Measurements from ENCODE around the gene CTNNA2.

The CTNNA2 gene

DNA sequence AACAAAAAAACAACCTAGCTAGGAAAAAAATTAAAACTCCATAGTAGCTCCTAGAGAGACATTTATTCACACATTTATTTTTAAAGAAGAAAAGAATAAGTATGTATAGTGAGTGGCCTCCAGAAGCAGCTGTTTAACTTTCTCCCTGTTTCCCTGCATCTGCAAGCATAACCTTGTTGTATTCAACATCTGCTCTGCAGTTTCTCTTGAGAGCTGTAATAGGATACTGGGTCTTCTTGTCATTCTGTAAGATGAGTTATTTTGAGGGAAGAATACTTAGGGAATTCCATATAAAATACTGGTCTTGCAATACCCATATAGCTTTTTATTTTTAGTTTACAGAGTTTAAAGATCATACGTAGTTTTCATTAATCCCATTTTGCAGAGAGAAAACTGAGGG is 545.1 kb downstream of the CTNNA2 start:
- TF ChIP-seq TEAD4 (IDR thresholded peaks at IDR 0.05): no peak
- TF ChIP-seq, protein P1, sequence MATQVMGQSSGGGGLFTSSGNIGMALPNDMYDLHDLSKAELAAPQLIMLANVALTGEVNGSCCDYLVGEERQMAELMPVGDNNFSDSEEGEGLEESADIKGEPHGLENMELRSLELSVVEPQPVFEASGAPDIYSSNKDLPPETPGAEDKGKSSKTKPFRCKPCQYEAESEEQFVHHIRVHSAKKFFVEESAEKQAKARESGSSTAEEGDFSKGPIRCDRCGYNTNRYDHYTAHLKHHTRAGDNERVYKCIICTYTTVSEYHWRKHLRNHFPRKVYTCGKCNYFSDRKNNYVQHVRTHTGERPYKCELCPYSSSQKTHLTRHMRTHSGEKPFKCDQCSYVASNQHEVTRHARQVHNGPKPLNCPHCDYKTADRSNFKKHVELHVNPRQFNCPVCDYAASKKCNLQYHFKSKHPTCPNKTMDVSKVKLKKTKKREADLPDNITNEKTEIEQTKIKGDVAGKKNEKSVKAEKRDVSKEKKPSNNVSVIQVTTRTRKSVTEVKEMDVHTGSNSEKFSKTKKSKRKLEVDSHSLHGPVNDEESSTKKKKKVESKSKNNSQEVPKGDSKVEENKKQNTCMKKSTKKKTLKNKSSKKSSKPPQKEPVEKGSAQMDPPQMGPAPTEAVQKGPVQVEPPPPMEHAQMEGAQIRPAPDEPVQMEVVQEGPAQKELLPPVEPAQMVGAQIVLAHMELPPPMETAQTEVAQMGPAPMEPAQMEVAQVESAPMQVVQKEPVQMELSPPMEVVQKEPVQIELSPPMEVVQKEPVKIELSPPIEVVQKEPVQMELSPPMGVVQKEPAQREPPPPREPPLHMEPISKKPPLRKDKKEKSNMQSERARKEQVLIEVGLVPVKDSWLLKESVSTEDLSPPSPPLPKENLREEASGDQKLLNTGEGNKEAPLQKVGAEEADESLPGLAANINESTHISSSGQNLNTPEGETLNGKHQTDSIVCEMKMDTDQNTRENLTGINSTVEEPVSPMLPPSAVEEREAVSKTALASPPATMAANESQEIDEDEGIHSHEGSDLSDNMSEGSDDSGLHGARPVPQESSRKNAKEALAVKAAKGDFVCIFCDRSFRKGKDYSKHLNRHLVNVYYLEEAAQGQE (IDR thresholded peaks at IDR 0.05; ENCODE audit: low read depth): no peak
- no peak for TF ChIP-seq FOXM1 (IDR thresholded peaks at IDR 0.05; ENCODE audit: borderline replicate concordance, low read depth)

GRCh38 chr2:80058562-80058961 is 545.7 kb downstream of the CTNNA2 start:
- TF ChIP-seq TCF12 (IDR thresholded peaks at IDR 0.05; ENCODE audit: low read depth): no peak
- no peak for TF ChIP-seq CREB1 (IDR thresholded peaks at IDR 0.05; ENCODE audit: low read depth)
- TF ChIP-seq, protein P1 (IDR thresholded peaks at IDR 0.05; ENCODE audit: low read depth): no peak
- TF ChIP-seq YY1 (IDR thresholded peaks at IDR 0.05; ENCODE audit: low read depth): no peak
- TF ChIP-seq ZBTB7A (IDR thresholded peaks at IDR 0.05; ENCODE audit: low read depth): no peak
- TF ChIP-seq USF1 (IDR thresholded peaks at IDR 0.05): no peak
- TF ChIP-seq RAD21 (IDR thresholded peaks at IDR 0.05; ENCODE audit: low read depth): no peak
- no peak for TF ChIP-seq TEAD4 (IDR thresholded peaks at IDR 0.05)
- TF ChIP-seq, protein P2, sequence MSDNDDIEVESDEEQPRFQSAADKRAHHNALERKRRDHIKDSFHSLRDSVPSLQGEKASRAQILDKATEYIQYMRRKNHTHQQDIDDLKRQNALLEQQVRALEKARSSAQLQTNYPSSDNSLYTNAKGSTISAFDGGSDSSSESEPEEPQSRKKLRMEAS (IDR thresholded peaks at IDR 0.05): no peak
- no peak for TF ChIP-seq TAF1 (IDR thresholded peaks at IDR 0.05; ENCODE audit: low read depth)
- TF ChIP-seq NFIC (IDR thresholded peaks at IDR 0.05): no peak
- TF ChIP-seq FOXM1 (IDR thresholded peaks at IDR 0.05; ENCODE audit: borderline replicate concordance, low read depth): no peak
- no peak for TF ChIP-seq CEBPB (IDR thresholded peaks at IDR 0.05)
- TF ChIP-seq EGR1 (IDR thresholded peaks at IDR 0.05): no peak
- TF ChIP-seq EP300 (IDR thresholded peaks at IDR 0.05; ENCODE audit: borderline replicate concordance): no peak

DNA sequence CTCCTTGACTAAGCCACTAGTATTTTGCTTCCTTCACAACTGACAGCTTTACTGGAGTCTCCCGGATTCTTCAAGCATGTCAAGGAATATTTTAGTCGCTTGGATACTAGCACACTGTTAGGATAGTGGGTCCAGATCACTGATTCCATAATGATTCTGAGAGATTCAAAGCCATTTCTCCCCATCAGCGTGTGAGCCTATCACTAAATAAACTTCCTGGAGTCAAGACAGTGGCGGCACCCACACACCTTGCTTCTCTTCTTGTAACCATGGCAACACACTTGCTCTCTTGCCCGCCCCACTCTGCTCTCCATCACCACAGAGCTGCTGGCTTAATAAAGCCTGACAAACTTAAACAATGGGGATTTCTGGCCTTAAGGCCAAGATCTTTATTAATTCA is 546.6 kb downstream of the CTNNA2 start:
- TF ChIP-seq TCF12 (IDR thresholded peaks at IDR 0.05; ENCODE audit: low read depth): no peak
- no peak for TF ChIP-seq TAF1 (IDR thresholded peaks at IDR 0.05; ENCODE audit: low read depth)
- TF ChIP-seq, protein P2 (IDR thresholded peaks at IDR 0.05): no peak
- no peak for TF ChIP-seq CREB1 (IDR thresholded peaks at IDR 0.05; ENCODE audit: low read depth)
- TF ChIP-seq EP300 (IDR thresholded peaks at IDR 0.05; ENCODE audit: borderline replicate concordance): no peak
- TF ChIP-seq ZBTB7A (IDR thresholded peaks at IDR 0.05; ENCODE audit: low read depth): no peak
- no peak for TF ChIP-seq RAD21 (IDR thresholded peaks at IDR 0.05; ENCODE audit: low read depth)
- TF ChIP-seq NFIC (IDR thresholded peaks at IDR 0.05): no peak
- no peak for TF ChIP-seq YY1 (IDR thresholded peaks at IDR 0.05; ENCODE audit: low read depth)
- TF ChIP-seq, protein P1 (IDR thresholded peaks at IDR 0.05; ENCODE audit: low read depth): no peak
- TF ChIP-seq TEAD4 (IDR thresholded peaks at IDR 0.05): no peak
- no peak for TF ChIP-seq CEBPB (IDR thresholded peaks at IDR 0.05)
- no peak for TF ChIP-seq USF1 (IDR thresholded peaks at IDR 0.05)

- TF ChIP-seq, protein P2 (IDR thresholded peaks at IDR 0.05): no peak
- TF ChIP-seq, protein P1 (IDR thresholded peaks at IDR 0.05; ENCODE audit: low read depth): no peak
- TF ChIP-seq CREB1 (IDR thresholded peaks at IDR 0.05; ENCODE audit: low read depth) (no peak), CEBPB (IDR thresholded peaks at IDR 0.05) (no peak), RAD21 (IDR thresholded peaks at IDR 0.05; ENCODE audit: low read depth) (no peak)
These were observed 549.0 kb downstream of the CTNNA2 start for GRCh38 chr2:80061881-80062280.
